NOMO-1 (cell line): ENCODE data around the gene SPRR2A.
"Not testable (repeated sequence)": the region's sequence is repeated elsewhere in the genome, so short reads cannot be mapped to it uniquely, and the experiment has no call there.

Source experiments
- DNase-seq, 2 experiments: peaks; one replicate each; lab custom pipeline; 2025; ENCODE audit not compliant: unreplicated experiment in 2 of 2; lab: John Stamatoyannopoulos, UW

The SPRR2A gene

GRCh38 chr1:153028766-153029165 lies 28.5 kb downstream of the SPRR2A start:
- DNase-seq: no peak

GRCh38 chr1:153025797-153026196 lies 31.5 kb downstream of the SPRR2A start:
- no peak for DNase-seq

DNA sequence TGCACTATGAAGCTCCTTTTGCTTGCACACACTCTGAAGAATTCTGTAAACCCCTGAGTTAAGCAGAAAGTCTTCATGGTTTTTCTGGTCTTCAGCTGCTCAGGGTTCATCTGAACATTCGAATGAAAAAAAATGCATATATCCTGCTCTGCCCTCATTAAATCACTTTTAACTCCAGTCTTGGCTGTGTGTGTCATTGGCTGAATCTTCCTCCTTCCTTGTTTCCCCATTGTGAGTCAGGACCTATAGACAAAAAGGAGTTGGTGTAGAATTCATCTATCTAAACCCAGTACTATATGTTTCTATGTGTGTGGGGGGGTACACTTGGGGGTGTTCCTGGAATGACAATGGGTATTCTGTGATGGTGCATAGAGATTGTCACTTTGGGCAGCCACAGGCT lies 32.9 kb downstream of the SPRR2A start:
- no peak for DNase-seq

- no peak for DNase-seq
Measured at GRCh38 chr1:153023109-153023508, 34.2 kb downstream of the SPRR2A start.

DNA sequence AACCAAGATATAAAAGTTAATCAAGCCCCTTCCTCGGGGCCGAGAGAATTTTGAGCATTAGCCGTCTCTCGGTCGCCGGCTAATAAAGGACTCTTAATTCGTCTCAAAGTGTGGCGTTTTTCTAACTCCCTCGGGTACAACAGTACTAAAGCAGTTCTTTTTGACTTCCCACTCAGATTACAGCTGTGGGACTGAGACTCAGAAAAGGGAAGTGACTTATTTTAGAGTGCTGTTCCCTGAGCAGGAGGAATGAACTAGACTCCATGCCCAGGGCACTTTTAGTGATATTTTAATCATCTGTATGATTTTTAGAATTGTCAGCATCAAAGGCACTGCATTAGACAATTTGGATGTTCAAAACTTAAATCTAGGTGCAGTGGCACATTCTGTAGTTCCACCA lies 35.0 kb downstream of the SPRR2A start:
- DNase-seq: peak in 1 of 2 experiments; percentile 79

- DNase-seq: not testable (repeated sequence)
Measured at GRCh38 chr1:153021829-153022228, 35.5 kb downstream of the SPRR2A start.

DNA sequence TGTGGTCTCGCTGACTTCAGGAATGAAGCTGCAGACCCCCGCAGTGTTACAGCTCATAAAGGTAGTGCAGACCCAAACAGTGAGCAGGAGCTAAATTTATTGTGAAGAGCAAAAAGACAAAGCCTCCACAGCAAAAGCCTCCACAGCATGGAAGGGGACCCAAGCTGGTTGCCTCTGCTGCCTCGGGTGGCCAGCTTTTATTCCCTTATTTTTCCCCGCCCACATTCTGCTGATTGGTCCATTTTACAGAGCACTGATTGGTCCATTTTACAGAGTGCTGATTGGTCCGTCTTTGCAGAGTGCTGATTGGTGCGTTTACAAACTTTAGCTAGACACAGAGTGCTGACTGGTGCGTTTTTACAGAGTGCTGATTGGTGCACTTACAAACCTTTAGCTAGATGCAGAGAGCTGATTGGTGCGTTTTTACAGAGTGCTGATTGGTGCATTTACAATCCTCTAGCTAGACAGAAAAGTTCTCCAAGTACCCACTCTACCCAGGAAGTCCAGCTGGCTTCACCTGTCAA lies 46.0 kb downstream of the SPRR2A start:
- not testable (repeated sequence) for DNase-seq
